Stimulated activated CD8-positive, alpha-beta memory T cell treated with anti-CD3 and anti-CD28 coated beads, Interleukin-15, amount 100 ng/mL, for 24 hours (primary cell): ENCODE measurements around the gene MAL.

Experiments used
- DNase-seq: peaks from one replicate; pipeline ENCODE4 v3.0.0-alpha.2; 2020; ENCODE audit warnings: low read depth

MAL gene

GRCh38 chr2:95061601-95062183, 36.2 kb downstream of the MAL start:
- DNase-seq, result no peak

DNA sequence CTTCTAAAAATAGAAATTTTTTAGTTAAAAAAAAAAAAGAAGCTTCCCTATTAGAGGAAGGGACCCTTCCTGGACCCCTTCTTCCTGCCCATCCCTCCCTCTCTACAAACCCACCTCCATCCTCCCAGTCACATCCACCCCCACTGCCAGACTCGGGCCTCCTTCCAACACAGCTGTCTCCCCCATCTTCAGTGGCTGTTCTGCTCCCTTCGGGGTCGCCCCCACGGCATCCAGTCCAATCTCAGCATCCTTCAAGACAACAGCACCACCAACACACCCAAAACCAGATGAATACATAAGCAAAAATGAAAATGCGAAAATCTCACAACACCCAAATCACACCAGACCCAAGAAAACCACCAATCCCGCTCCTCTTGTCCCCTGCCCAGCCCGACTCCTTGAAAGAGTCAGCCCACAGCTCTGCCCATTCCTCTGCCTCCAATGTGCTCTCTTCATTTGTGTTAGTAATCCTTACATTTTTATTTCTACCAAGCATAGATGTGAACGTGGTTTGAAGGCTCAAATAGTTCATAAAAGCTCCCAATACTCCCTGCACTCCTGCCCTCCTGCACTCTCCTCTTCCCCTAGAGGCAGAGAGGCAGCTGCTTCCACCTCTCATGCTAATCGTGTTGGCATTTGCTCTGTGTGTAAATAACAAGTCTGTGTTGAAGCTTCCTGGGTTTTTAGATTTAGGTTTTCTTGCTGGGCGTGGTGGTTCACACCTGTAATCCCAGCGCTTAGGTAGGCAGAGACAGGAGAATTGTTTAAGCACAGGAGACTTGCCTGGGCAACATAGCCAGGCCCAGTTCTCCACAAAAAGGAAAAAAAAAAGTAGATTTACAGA, 37.0 kb downstream of the MAL start:
- DNase-seq, result no peak

DNA sequence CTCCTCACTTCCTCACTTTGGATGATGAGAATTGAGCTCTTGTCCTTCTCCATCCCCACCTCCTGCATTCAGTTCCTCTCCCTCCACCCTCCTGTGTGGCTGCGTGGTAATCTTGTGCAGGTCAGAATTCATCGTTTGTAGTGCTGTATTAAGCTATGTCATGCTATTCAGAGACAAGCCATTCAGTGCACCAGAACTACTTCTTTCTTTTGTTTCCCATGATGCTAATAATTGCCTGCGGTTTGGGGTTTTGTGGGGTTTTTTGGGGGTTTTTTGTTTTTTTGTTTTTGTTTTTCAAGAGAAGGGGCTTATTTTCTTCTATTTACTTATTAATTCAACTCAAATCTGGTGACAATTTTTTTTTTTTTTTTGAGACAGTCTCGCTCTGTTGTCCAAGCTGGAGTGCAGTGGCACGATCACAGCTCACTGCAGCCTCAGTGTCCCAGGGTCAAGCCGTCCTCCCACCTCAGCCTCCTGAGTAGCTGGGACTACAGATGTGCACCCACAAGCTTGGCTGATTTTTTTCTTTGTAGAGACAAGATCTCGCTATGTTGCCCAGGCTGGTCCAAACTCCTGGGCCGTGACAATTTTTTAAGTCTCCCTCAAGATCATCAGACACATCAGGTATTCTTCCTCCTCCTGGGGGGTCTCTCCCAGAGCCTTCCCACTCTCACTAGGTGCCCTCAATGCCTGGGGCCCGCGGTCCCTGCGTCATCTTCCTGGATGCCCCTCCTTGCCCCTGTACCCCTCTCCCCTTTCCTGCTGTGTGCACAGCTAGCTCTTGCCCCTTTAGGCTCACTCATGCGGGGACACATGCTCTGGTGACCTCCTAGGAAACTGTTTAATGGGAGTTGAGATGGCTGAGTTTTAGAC, 37.8 kb downstream of the MAL start:
- no peak for DNase-seq

DNA sequence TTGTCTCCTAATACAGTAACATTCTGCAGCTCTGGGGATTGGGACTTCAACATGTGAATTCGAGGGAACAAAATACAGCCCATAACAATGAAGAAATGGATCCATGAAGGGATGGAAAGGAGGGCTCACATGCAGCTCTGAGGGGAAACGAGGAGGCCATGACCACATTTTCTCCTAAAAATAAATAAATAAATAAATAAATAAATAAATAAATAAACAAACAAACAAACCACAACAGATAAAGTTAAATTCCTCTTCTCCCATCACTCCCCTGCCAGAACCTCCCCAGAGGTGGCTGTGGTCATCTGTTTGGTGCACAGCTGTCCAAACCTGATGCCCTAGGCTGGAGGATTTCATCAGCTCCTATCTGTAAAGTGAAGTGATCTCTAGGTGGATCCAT, 42.7 kb downstream of the MAL start:
- DNase-seq, result no peak

- no peak for DNase-seq
These were observed 44.0 kb downstream of the MAL start for GRCh38 chr2:95069465-95069864.

DNA sequence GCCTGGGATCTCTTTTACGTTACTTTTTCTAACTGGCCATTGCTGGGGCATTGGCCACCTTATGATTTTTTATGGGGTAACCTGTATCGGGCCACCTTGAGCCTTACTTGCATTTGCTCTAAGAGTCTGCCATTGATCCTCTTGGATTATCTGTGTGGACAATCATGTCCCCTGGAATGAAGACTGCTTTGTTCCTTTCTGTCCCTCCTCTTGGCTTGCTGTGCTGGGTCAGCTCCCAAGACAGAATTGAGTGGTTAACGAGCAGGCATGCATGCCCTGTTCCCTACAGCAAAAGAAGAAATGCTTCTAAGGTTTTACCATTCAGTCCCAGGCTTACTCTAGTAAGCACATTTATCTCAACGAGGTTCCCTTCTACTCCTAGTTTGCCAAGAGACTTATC, 46.3 kb downstream of the MAL start:
- DNase-seq, result no peak

- DNase-seq, result no peak
These were observed 46.9 kb downstream of the MAL start for GRCh38 chr2:95072424-95072823.

DNA sequence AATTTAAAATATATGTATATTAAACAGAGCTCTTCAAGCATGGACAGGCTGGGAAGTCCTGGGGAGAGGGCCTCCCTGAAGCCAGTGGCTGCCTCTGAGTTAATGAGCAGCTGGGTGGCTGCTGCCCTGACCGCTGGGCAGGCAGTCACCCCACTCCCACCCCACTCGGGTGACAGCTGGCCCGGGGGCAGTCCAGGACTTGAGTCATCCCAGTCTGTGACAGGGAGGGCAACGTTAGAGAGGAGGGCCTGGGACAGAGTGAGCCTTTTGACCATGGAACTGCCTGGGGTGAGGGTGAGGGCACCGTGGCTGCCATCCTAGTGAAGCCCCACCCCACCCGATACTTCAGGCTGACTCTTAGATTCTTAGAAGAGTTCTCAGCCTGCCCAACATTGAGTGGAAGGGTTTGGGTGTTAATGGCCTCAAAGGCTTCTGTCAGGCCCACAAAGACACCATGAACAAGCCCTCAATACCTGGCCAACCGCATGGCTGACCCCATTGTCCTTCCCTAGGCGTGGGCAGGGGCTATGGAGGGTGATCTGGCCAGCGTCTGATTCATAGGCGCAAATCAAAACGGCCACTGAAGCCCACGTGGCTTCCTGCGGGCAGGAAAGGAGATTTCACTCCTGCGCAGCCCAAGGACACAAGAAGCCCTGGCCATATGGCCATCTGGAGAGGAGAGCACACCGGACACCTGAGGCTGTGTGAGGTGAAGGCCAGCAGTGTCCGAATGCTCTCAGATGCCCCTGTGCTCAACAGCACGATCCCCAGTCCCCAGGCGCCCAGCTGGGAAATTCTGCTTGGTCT, 48.6 kb downstream of the MAL start:
- DNase-seq, result no peak

GRCh38 chr2:95074663-95075439, 49.3 kb downstream of the MAL start:
- DNase-seq, result no peak

DNA sequence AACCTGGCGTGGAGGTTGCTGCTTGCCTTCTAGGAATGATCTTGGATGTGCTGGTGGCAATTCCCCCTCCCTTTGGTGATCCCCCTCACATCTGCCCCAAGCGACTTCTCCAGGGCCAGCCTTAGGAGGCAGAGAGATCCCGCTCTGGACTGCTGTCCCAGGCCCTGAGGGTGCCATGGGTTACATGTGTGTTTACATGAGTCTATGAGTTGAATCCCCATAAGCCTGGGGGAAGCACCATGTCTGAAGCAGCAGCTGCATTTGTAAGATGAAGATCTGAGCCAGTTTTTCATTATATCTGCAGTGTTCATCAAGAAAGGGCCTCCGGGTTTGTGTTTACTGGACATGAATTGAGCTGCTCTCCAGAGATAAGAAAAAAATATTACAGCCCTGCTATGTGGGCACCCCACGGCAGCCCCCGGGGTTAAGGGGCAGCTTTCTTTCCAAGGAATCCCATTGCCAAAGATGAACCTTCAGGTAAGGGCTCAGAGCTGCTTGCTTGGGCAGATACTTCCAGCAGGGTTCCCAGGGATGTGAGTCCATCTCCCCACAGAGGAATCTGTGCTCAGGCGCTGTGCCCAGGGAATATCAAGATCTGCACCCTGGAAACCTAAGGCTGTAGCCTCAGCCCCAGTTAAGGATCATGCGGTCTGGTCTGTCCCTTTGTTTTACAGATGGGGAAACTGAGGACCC, 50.1 kb downstream of the MAL start:
- DNase-seq, result no peak

- DNase-seq, result peak; percentile 63
These were observed 51.4 kb downstream of the MAL start for GRCh38 chr2:95076705-95077529.

DNA sequence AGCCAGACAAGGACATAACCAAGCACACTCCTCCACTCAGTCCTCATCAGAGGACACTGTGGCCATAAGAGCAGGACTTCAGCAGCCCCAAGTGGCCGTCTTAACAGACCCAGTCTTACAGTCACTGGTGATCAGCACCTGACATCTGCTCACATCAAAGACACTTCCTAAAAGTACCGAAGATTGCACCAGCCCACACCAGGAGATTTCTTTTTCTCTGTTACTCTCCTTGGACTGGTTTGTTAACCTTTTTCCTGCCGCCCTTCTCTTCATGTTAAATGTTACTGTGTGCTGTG, 52.0 kb downstream of the MAL start:
- no peak for DNase-seq

- no peak for DNase-seq
These were observed 52.5 kb downstream of the MAL start for GRCh38 chr2:95077861-95078603.

DNA sequence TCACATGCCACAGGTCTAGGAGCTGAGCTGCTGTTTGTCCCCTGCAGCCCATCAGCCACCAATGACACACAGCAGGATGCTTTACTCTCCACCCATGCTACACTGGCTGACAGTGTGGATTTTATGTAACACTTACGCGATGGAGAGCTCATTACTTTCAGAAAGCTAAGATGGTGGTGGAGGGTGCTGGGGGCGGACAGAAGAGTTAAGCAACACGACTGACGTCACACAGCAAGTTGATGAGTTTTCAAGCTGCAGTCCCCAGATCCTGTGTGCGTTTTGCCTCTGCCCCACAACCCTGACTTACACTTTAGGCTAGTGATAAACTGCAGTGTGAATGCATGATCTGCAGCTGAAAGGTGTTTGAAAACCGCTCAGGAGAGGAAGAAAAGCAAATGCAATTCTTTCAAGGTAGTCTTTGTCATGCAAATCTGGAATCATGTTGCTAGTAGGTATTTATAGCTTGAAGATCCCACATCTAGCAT, 53.7 kb downstream of the MAL start:
- DNase-seq, result no peak

DNA sequence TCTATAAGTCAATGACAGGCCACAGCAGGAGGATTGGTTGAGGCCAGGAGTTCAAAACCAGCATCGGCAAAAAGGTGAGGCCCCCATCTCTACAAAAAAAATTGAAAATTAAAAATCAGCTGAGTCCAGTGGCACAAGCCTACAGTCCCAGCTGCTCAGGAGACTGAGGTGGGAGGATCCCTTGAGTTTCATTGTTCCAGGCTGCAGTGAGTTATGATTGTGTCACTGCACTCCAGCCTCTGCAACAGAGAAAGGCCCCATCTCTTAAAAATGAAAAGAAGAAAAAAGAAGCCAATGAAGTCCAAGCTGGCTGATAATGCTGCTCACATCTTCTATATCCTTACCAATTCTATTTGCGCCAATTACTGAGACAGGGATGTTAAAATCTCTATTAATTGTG, 57.0 kb downstream of the MAL start:
- DNase-seq, result no peak

DNA sequence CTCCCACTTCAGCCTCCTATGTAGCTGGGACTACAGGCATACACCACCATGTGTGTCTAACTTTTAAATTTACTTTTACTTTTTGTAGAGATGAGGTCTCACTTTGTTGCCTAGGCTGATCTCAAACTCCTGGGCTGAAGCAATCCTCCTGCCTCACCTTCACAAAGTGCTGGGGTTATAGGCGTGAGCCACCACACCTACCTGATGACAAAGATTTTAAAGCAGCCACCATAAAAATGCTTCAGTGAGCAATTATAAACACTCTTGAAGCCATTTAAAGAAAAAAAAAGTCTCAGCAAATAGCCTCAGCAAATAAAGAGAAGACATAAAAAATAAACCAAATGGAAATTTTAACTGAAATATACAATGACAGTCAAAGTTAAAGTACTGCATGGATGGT, 60.5 kb downstream of the MAL start:
- no peak for DNase-seq

GRCh38 chr2:95087379-95087778, 61.9 kb downstream of the MAL start:
- no peak for DNase-seq

DNA sequence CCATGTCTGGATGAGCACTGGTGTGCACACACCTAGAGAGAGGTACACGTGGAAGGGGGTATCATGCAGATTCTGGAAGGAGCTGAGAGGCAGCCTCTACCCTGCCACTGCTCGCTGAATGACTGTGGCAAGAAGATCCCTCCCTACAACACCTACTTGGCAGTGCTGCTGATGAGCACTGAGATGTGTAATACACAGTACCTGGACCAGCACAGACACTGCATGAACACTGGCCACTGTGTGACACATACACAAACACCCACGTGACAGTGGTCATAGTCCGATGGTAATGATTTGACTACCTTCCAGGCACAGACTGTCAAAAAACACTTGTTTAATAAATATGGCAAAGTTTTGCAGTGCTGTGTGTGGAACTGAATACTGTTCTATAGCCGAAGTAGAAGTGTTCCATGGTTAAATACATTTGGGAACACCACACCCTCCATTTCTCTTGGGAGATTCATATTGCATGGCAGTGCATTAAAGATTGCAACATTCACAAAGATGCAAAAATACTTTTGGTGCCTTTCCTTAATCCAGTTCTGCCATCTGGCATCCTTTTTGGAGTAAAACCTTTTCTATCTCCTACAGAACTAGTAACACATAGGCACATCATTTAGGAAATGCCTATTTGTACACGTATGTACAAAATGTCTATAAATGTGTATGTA, 66.5 kb downstream of the MAL start:
- DNase-seq, result no peak
